ENCODE data around the gene FHIT.
A peak's percentile ranks its signal among the peaks of the same experiment; 100 is the strongest.
"Not testable (repeated sequence)": the region's sequence is repeated elsewhere in the genome, so short reads cannot be mapped to it uniquely, and the experiment has no call there.

FHIT gene

GRCh38 chr3:61200270-61200669 is 51.0 kb downstream of the FHIT start:
- H3K27me3 Mint-ChIP-seq, result no peaks in the 10 kb centered on the region
- H3K4me1 Mint-ChIP-seq, result peaks cover 2% of the 10 kb centered on the region

GRCh38 chr3:61199843-61200242 is 51.4 kb downstream of the FHIT start:
- H3K27ac Mint-ChIP-seq, result no peak overlapping the region
- ATAC-seq (no peak), DNase-seq (no peak)
- no peak overlapping the region for H3K4me3 Mint-ChIP-seq
- peaks cover 6% of the 10 kb centered on the region for H3K4me1 Mint-ChIP-seq
- H3K9me3 Mint-ChIP-seq, result no peaks in the 10 kb centered on the region
- H3K27me3 Mint-ChIP-seq, result no peaks in the 10 kb centered on the region

More at GRCh38 chr3:61200270-61200669, 51.0 kb downstream of the FHIT start:
- Mint-ChIP-seq H3K4me3 (no peak overlapping the region), H3K9me3 (no peaks in the 10 kb centered on the region), H3K27ac (no peak overlapping the region)
- ATAC-seq, result no peak
- no peak for DNase-seq

- H3K9me3 Mint-ChIP-seq, result no peaks in the 10 kb centered on the region
- DNase-seq (no peak), ATAC-seq (no peak)
- peaks cover 7% of the 10 kb centered on the region for H3K4me1 Mint-ChIP-seq
- H3K27me3 Mint-ChIP-seq, result no peaks in the 10 kb centered on the region
- H3K27ac Mint-ChIP-seq, result no peak overlapping the region
- no peak overlapping the region for H3K4me3 Mint-ChIP-seq
Observed at GRCh38 chr3:61194892-61195538, 56.2 kb downstream of the FHIT start.

GRCh38 chr3:61192222-61192621 is 59.0 kb downstream of the FHIT start:
- H3K4me1 Mint-ChIP-seq, result peaks cover 7% of the 10 kb centered on the region
- no peaks in the 10 kb centered on the region for H3K27me3 Mint-ChIP-seq
- H3K27ac Mint-ChIP-seq, result no peak overlapping the region
- H3K4me3 Mint-ChIP-seq, result no peak overlapping the region
- no peak for DNase-seq
- no peak for ATAC-seq
- H3K9me3 Mint-ChIP-seq, result no peaks in the 10 kb centered on the region

GRCh38 chr3:61190205-61190604 is 61.0 kb downstream of the FHIT start:
- H3K4me3 Mint-ChIP-seq, DNase-seq, H3K4me1 Mint-ChIP-seq, ATAC-seq, H3K9me3 Mint-ChIP-seq, H3K27me3 Mint-ChIP-seq, H3K27ac Mint-ChIP-seq: not testable (repeated sequence)

- no peaks in the 10 kb centered on the region for H3K27me3 Mint-ChIP-seq
- no peaks in the 10 kb centered on the region for H3K9me3 Mint-ChIP-seq
- H3K4me1 Mint-ChIP-seq, result peaks cover 23% of the 10 kb centered on the region
- H3K4me3 Mint-ChIP-seq, result no peak overlapping the region
- DNase-seq (no peak), ATAC-seq (no peak)
- no peak overlapping the region for H3K27ac Mint-ChIP-seq
Observed at GRCh38 chr3:61186030-61186429, 65.2 kb downstream of the FHIT start.

GRCh38 chr3:61184956-61185355 is 66.3 kb downstream of the FHIT start:
- peaks cover 0 to 1% of the 10 kb centered on the region in 2 donors for H3K9me3 Mint-ChIP-seq
- H3K27ac Mint-ChIP-seq, result no peak overlapping the region
- DNase-seq (no peak), ATAC-seq (no peak)
- no peak overlapping the region for H3K4me3 Mint-ChIP-seq
- H3K27me3 Mint-ChIP-seq, result no peaks in the 10 kb centered on the region
- peaks cover 29% of the 10 kb centered on the region for H3K4me1 Mint-ChIP-seq

- H3K27ac Mint-ChIP-seq, result no peak overlapping the region
- H3K9me3 Mint-ChIP-seq, result peaks cover 0 to 6% of the 10 kb centered on the region in 2 donors
- DNase-seq, result no peak
- no peaks in the 10 kb centered on the region for H3K27me3 Mint-ChIP-seq
- ATAC-seq, result peak; percentile 75
- H3K4me1 Mint-ChIP-seq, result peaks cover 30% of the 10 kb centered on the region
- no peak overlapping the region for H3K4me3 Mint-ChIP-seq
Observed at GRCh38 chr3:61182662-61183061, 68.6 kb downstream of the FHIT start.

- Mint-ChIP-seq H3K4me1 (peaks cover 30% of the 10 kb centered on the region), H3K27ac (no peak overlapping the region), H3K4me3 (no peak overlapping the region), H3K27me3 (no peaks in the 10 kb centered on the region), H3K9me3 (peaks cover 0 to 6% of the 10 kb centered on the region in 2 donors)
- DNase-seq, result peak in 1 of 2 donors; percentile 32
- ATAC-seq, result peak; percentile 98
Observed at GRCh38 chr3:61181874-61182273, 69.4 kb downstream of the FHIT start.

- DNase-seq, result no peak
- peaks cover 30% of the 10 kb centered on the region for H3K4me1 Mint-ChIP-seq
- no peak overlapping the region for H3K4me3 Mint-ChIP-seq
- H3K9me3 Mint-ChIP-seq, result peaks cover 0 to 6% of the 10 kb centered on the region in 2 donors
- H3K27me3 Mint-ChIP-seq, result no peaks in the 10 kb centered on the region
- no peak for ATAC-seq
- no peak overlapping the region for H3K27ac Mint-ChIP-seq
Observed at GRCh38 chr3:61180206-61180605, 71.0 kb downstream of the FHIT start.

- Mint-ChIP-seq H3K9me3 (peaks cover 0 to 6% of the 10 kb centered on the region in 2 donors), H3K27ac (no peak overlapping the region), H3K4me1 (peaks cover 31% of the 10 kb centered on the region), H3K4me3 (no peak overlapping the region), H3K27me3 (no peaks in the 10 kb centered on the region)
- ATAC-seq (no peak), DNase-seq (no peak)
Observed at GRCh38 chr3:61178167-61178566, 73.1 kb downstream of the FHIT start.

GRCh38 chr3:61177450-61177849 is 73.8 kb downstream of the FHIT start:
- DNase-seq, result no peak
- no peak for ATAC-seq
- no peak overlapping the region for H3K4me3 Mint-ChIP-seq
- H3K9me3 Mint-ChIP-seq, result peaks cover 0 to 6% of the 10 kb centered on the region in 2 donors
- peaks cover 24% of the 10 kb centered on the region for H3K4me1 Mint-ChIP-seq
- no peaks in the 10 kb centered on the region for H3K27me3 Mint-ChIP-seq
- H3K27ac Mint-ChIP-seq, result no peak overlapping the region

- Mint-ChIP-seq H3K27me3 (no peaks in the 10 kb centered on the region), H3K4me3 (no peak overlapping the region), H3K4me1 (peaks cover 5% of the 10 kb centered on the region), H3K9me3 (no peaks in the 10 kb centered on the region), H3K27ac (no peak overlapping the region)
- ATAC-seq (no peak), DNase-seq (no peak)
Observed at GRCh38 chr3:61173676-61174075, 77.6 kb downstream of the FHIT start.

GRCh38 chr3:61172684-61173083 is 78.6 kb downstream of the FHIT start:
- Mint-ChIP-seq H3K27me3 (no peaks in the 10 kb centered on the region), H3K4me1 (peaks cover 5% of the 10 kb centered on the region), H3K9me3 (no peaks in the 10 kb centered on the region), H3K27ac (no peak overlapping the region), H3K4me3 (no peak overlapping the region)
- no peak for ATAC-seq
- no peak for DNase-seq

- ATAC-seq, result no peak
- DNase-seq, result no peak
- Mint-ChIP-seq H3K27ac (no peak overlapping the region), H3K4me3 (no peak overlapping the region), H3K27me3 (no peaks in the 10 kb centered on the region), H3K4me1 (peaks cover 5% of the 10 kb centered on the region), H3K9me3 (no peaks in the 10 kb centered on the region)
Observed at GRCh38 chr3:61172203-61172602, 79.0 kb downstream of the FHIT start.

- H3K27me3 Mint-ChIP-seq, result no peaks in the 10 kb centered on the region
Observed at GRCh38 chr3:61169621-61170251, 81.5 kb downstream of the FHIT start.

GRCh38 chr3:61168286-61168685 is 83.0 kb downstream of the FHIT start:
- DNase-seq (no peak), ATAC-seq (no peak)
- no peaks in the 10 kb centered on the region for H3K27me3 Mint-ChIP-seq
- H3K9me3 Mint-ChIP-seq, result peaks cover 6 to 8% of the 10 kb centered on the region in 2 donors
- H3K4me1 Mint-ChIP-seq, result no peaks in the 10 kb centered on the region
- H3K4me3 Mint-ChIP-seq, result no peak overlapping the region
- no peak overlapping the region for H3K27ac Mint-ChIP-seq

More at GRCh38 chr3:61169621-61170251, 81.5 kb downstream of the FHIT start:
- Mint-ChIP-seq H3K4me1 (peaks cover 5% of the 10 kb centered on the region), H3K9me3 (peaks cover 6 to 8% of the 10 kb centered on the region in 2 donors), H3K27ac (no peak overlapping the region), H3K4me3 (no peak overlapping the region)
- ATAC-seq (no peak), DNase-seq (no peak)
